EH (cell line): ENCODE results near the gene BICRA.
A peak's percentile ranks its signal among the peaks of the same experiment; 100 is the strongest.

Source experiments
- DNase-seq: peaks from one replicate; pipeline ENCODE4 v3.0.0-alpha.2; 2015; ENCODE audit warnings: low read depth

Gene BICRA

GRCh38 chr19:47601180-47601904 is 7.6 kb upstream of the BICRA start:
- no peak for DNase-seq

DNA sequence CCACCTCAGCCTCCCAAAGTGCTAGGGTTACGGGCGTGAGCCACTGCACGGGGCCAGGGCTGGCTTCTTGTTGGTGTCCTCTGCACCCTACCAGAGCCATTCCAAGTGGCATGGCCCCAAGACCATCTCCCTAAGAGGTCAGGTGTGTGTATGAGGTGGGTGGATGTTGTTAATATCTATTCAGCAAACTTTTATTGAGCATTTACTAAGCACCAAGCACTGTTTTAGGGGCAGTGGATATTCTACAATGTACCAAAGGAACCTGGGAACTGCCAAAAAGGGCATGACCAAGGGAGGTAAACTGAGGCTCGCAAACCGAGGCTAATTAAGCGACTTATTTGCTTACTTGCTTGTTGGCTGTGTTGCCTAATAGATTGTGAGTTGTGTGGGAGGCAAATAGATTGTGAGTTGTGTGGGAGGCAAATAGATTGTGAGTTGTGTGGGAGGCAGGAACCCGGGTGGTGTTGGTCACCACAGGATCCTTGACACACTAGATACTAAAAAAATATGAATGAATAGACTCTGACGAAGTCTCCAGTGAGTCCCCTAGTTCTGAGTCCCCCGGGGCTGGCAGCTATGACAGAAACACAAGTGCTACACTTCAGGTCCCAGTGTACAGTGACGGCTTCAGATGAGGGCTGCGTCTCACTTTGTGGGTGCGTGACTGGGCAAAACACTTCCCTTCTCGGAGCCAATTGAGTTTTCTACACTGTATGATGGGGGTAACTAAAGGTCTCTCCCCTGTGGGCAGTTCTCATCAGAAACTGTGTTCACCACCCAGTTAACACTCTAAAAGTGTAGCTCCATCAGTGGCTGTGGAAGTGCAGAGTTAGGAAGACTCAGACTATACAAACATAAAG is 5.0 kb upstream of the BICRA start:
- no peak for DNase-seq

DNA sequence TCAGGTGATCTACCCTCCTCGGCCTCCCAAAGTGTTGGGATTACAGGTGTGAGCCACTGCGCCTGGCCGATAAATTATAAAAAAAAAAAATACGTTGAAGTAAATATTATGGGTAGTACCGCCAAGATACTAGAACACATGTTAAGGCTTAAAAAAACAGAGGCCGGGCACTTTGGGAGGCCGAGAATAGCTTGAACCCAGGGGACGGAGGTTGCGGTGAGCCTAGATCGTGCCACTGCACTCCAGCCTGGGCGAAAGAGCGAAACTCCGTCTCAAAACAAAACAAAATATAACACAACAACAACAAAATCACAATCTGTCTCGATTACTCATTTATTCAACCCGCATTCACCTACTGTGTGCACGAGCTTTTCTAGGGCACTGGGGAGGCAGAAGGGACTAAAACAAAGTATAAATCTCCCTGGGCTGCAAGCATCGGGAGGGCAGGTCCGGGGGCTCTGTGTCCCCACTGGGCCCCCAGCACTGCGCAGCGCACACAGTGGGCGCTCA is 1.3 kb upstream of the BICRA start:
- no peak for DNase-seq

DNA sequence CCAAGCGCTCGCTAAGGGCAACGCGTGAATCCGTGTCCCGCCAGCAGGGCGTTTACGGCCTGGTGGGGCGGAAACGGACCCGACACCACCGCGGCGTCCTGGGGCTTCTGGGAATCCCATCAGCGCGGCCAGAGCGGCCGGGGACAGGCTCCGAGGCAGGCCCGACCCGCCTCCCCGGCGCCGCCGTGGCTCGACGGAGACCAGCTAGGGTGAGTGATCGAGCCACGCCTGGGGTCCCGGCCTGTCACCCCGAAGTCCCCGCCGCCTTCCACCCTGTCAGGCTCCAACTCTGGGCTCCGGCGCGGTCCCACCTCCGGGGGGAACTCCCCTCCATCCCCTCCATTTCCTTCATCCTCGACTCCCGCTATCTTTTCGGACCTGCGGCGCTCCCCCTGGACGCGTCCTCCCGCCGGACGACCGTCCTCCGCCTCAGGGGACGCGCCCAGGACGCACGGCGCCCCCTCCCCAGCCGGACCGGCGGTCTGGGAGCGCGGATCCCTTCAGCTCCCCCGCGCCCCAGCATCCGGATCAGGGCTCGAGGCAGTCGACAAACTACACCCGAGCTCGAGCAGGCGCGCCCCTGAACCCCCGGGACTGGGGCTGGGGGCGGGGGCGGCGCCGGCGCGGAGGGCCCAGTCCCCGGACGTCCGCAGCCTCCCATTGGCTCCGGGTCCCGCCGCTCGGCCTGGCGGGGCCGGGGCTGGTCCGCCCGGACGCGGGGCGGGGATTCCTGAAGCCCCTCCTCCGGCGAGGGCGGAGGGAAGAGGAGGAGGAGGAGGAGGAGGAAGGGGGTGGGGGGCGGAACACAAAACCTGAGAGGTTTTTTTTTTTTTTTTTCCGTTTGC is 638 bp upstream of the BICRA start:
- DNase-seq, result peak; percentile 94

- peak; percentile 68 for DNase-seq
Observed at GRCh38 chr19:47609906-47610894, 1.3 kb downstream of the BICRA start.

DNA sequence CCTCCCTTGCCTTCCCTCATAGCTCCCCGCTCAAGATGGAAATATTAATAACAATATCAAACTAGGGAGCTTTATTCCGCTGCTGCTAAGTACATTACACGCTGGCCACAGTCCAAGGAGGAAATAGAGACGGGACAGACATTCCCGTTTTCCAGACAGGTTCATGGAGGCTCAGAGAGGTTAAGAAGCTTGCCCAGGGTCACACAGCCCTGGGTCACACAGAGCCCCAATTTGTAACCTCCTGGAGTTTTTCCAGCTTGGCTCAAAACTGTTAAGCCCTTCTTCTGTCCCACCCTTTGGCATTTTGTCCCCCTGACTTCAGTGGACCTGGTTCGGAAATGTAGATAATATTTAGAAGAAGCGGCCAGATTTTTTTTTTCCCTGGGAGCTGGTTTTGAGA is 2.0 kb downstream of the BICRA start:
- DNase-seq, result peak; percentile 11

GRCh38 chr19:47613165-47614020 is 4.5 kb downstream of the BICRA start:
- peak; percentile 90 for DNase-seq

GRCh38 chr19:47614021-47614295 is 5.0 kb downstream of the BICRA start:
- no peak for DNase-seq

- DNase-seq, result no peak
Observed at GRCh38 chr19:47614559-47614958, 5.6 kb downstream of the BICRA start.

DNA sequence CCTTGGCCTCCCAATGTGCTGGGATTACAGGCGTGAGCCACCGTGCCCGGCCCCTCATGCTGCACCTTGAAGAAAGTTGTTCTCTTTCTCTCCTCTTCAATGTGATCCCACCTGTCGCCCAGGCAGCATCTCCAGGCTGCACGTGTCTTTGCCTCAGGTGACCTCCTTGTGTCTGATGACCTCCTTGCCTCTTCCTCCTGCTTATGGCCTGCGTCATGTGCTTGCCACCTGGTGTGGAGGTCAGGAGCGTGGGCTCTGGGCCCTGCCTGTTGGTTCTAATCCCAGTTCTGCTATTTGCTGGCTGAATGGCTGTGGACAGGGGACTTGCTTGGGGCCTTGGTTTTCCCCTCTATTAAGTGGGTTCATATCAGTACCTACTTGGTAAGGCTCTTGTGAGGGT is 6.3 kb downstream of the BICRA start:
- no peak for DNase-seq

DNA sequence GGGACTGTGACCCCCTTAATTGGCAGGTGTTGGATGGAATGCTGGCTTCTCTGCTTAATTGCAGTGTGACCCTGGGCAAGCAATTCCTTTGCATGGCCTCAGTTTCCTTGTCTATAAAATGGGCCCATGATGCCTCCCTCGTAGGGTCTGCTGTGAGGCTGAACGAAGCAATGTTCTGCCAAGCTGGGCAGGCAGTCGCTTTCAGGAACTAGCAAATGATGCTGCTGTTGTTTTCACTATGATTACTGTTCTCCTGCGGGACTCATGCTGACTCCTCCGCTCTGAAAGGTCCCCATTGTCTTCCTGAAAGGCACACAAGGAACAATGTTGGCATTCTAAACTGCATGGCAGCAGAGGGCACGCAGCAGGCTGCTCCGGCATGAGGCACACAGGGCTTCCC is 6.8 kb downstream of the BICRA start:
- DNase-seq, result no peak

- DNase-seq, result peak; percentile 18
Observed at GRCh38 chr19:47618771-47619170, 9.8 kb downstream of the BICRA start.

- DNase-seq, result peak; percentile 38
Observed at GRCh38 chr19:47619763-47620162, 10.8 kb downstream of the BICRA start.

GRCh38 chr19:47623151-47623920 is 14.4 kb downstream of the BICRA start:
- DNase-seq, result no peak

DNA sequence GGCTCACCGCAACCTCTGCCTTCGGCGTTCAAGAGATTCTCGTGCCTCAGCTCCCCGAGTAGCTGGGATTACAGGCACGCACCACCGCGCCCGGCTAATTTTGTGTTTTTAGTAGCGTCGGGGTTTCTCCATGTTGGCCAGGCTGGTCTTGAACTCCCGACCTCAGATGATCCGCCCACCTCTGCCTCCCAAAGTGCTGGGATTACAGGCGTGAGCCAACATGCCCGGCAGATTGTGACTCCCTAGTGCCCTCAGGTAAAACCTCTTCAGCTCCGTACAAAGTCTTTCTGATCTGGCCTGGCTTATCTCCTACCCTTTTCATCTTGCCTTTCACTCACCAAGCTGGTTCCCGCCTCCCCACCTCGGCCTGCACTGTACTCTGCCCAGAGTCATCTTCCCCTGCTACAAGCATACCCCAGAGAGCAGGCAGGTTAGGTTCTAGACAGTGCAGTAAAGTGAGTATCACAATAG is 15.0 kb downstream of the BICRA start:
- DNase-seq, result no peak

DNA sequence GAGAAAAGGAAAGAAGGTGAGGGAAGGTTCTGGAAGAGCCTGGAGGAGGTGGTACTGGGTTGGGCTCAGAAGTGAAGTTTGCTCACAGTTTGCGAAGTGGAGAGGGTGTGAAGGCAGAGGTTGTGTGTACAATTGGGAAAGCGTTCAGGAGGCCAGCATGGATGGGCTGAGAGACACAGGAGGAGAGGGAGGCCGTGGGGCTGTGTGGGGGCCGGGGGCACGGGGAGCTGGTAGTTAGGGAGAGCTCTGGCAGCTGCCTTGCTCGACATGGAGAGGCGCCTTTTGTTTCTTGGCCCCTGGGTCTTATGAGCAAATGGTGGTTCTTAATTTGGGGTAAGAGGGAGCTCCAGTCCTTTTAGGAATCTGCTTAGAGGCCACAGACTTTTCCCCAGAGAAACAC is 16.7 kb downstream of the BICRA start:
- no peak for DNase-seq

DNA sequence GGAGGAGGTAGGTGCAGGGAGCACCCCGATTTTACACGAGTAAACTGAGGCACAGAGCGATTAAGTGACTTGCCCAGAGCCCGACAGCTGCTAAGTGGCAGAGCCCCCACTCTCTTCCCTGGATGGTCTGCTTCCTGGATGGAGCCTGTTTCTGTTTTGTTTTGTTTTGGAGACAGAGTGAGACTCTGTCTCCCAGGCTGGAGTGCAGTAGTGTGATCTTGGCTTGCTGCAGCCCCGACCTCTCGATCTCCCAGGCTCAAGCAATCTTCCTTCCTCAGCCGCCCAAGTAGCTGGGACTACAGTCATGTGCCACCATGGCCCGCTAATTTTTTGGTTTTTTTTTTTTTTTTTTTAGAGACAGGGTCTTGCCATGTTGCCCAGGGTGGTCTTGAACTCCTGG is 17.3 kb downstream of the BICRA start:
- DNase-seq, result no peak

GRCh38 chr19:47628078-47628771 is 19.3 kb downstream of the BICRA start:
- DNase-seq, result no peak

GRCh38 chr19:47630594-47630993 is 21.7 kb downstream of the BICRA start:
- no peak for DNase-seq
